ENCODE measurements around the gene ZNF23.

DNA sequence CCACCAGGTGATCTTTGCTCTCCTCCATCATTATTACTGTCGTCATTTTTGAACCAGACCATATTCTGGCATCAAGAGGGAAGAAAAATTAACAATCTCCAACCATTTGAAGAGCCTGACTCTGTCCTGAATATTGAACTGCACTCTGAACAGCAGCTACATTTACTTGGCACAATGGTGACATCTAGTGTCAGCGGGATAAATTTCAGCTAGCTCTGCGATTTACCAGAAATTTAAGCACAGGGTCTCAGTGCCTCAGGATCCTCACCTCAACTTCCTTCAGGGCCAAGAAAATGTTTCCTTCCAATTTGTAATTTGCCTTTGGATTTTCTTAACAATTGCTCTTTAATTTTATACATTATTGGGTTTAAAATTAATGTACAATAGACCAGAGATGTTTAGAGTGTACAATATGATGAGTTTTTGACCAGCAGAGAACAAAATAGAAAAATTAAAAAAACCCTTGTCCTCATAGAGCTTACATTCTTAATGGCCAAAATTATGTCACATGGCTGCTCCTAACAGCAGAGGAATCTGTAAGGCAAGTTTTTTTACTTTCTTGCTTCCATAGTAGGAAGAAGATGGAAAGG, 37.8 kb upstream of the ZNF23 start:
- TF ChIP-seq, protein P1, sequence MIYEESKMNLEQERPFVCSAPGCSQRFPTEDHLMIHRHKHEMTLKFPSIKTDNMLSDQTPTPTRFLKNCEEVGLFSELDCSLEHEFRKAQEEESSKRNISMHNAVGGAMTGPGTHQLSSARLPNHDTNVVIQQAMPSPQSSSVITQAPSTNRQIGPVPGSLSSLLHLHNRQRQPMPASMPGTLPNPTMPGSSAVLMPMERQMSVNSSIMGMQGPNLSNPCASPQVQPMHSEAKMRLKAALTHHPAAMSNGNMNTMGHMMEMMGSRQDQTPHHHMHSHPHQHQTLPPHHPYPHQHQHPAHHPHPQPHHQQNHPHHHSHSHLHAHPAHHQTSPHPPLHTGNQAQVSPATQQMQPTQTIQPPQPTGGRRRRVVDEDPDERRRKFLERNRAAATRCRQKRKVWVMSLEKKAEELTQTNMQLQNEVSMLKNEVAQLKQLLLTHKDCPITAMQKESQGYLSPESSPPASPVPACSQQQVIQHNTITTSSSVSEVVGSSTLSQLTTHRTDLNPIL (CRISPR knock-in tag; IDR thresholded peaks at IDR 0.05; ENCODE audit: low read depth), result no peak
- TF ChIP-seq, protein P2, sequence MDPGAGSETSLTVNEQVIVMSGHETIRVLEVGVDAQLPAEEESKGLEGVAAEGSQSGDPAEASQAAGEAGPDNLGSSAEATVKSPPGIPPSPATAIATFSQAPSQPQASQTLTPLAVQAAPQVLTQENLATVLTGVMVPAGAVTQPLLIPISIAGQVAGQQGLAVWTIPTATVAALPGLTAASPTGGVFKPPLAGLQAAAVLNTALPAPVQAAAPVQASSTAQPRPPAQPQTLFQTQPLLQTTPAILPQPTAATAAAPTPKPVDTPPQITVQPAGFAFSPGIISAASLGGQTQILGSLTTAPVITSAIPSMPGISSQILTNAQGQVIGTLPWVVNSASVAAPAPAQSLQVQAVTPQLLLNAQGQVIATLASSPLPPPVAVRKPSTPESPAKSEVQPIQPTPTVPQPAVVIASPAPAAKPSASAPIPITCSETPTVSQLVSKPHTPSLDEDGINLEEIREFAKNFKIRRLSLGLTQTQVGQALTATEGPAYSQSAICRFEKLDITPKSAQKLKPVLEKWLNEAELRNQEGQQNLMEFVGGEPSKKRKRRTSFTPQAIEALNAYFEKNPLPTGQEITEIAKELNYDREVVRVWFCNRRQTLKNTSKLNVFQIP (CRISPR knock-in tag; IDR thresholded peaks at IDR 0.05; ENCODE audit: borderline replicate concordance, low read depth), result no peak
- TF ChIP-seq, protein P3, sequence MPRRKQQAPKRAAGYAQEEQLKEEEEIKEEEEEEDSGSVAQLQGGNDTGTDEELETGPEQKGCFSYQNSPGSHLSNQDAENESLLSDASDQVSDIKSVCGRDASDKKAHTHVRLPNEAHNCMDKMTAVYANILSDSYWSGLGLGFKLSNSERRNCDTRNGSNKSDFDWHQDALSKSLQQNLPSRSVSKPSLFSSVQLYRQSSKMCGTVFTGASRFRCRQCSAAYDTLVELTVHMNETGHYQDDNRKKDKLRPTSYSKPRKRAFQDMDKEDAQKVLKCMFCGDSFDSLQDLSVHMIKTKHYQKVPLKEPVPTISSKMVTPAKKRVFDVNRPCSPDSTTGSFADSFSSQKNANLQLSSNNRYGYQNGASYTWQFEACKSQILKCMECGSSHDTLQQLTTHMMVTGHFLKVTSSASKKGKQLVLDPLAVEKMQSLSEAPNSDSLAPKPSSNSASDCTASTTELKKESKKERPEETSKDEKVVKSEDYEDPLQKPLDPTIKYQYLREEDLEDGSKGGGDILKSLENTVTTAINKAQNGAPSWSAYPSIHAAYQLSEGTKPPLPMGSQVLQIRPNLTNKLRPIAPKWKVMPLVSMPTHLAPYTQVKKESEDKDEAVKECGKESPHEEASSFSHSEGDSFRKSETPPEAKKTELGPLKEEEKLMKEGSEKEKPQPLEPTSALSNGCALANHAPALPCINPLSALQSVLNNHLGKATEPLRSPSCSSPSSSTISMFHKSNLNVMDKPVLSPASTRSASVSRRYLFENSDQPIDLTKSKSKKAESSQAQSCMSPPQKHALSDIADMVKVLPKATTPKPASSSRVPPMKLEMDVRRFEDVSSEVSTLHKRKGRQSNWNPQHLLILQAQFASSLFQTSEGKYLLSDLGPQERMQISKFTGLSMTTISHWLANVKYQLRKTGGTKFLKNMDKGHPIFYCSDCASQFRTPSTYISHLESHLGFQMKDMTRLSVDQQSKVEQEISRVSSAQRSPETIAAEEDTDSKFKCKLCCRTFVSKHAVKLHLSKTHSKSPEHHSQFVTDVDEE (CRISPR knock-in tag; IDR thresholded peaks at IDR 0.05), result no peak
- no peak for TF ChIP-seq PPARA (CRISPR knock-in tag; IDR thresholded peaks at IDR 0.05; ENCODE audit: borderline replicate concordance)
- no peak for TF ChIP-seq TCF4 (CRISPR knock-in tag; IDR thresholded peaks at IDR 0.05; ENCODE audit: borderline replicate concordance)
- no peak for TF ChIP-seq RARB (CRISPR knock-in tag; IDR thresholded peaks at IDR 0.05)
- TF ChIP-seq ZFP30 (CRISPR knock-in tag; IDR thresholded peaks at IDR 0.05), result no peak
- TF ChIP-seq, protein P4, sequence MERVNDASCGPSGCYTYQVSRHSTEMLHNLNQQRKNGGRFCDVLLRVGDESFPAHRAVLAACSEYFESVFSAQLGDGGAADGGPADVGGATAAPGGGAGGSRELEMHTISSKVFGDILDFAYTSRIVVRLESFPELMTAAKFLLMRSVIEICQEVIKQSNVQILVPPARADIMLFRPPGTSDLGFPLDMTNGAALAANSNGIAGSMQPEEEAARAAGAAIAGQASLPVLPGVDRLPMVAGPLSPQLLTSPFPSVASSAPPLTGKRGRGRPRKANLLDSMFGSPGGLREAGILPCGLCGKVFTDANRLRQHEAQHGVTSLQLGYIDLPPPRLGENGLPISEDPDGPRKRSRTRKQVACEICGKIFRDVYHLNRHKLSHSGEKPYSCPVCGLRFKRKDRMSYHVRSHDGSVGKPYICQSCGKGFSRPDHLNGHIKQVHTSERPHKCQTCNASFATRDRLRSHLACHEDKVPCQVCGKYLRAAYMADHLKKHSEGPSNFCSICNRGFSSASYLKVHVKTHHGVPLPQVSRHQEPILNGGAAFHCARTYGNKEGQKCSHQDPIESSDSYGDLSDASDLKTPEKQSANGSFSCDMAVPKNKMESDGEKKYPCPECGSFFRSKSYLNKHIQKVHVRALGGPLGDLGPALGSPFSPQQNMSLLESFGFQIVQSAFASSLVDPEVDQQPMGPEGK (CRISPR knock-in tag; IDR thresholded peaks at IDR 0.05; ENCODE audit: borderline replicate concordance), result no peak
- no peak for TF ChIP-seq ZNF70 (CRISPR knock-in tag; IDR thresholded peaks at IDR 0.05)
- no peak for TF ChIP-seq OSR1 (CRISPR knock-in tag; IDR thresholded peaks at IDR 0.05)
- no peak for TF ChIP-seq CSDC2 (CRISPR knock-in tag; IDR thresholded peaks at IDR 0.05)
- TF ChIP-seq BACH2 (CRISPR knock-in tag; IDR thresholded peaks at IDR 0.05; ENCODE audit: borderline replicate concordance), result no peak

Measured in SK-N-SH treated with all-trans-retinoic acid at 6 μM for 48 hours (cell line).